HG03097 (cell line): ENCODE measurements around the gene PPFIA3.
A peak's percentile ranks its signal among the peaks of the same experiment; 100 is the strongest.

Experiments
- ATAC-seq: cut with Tn5 transposase; IDR thresholded peaks from one replicate; pipeline ENCODE4 v1.9.1; 2021; ENCODE audit not compliant: unreplicated experiment, low FRiP score

The PPFIA3 gene

DNA sequence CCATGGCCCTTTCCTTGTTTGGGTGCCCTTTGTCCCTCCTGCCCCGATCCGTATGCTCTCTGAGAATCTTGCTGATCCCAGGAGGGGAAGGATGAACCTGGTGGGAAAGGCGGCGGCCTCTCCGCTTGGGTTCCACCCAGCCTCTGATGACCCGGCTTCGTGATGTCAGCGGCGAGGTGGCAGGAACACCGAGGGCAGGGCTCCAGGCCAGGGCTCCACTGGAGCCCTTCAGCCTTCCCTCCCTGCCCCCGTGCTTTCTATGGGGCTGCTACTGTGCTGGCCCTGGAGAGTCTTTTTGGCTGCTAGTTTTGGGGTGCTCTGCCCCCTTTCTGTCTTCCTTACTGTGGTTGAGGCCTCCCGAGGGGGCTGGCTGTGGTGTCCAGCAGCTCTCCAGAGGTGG, 17.0 kb upstream of the PPFIA3 start:
- ATAC-seq = no peak

GRCh38 chr19:49103331-49104085, 15.8 kb upstream of the PPFIA3 start:
- ATAC-seq = no peak

DNA sequence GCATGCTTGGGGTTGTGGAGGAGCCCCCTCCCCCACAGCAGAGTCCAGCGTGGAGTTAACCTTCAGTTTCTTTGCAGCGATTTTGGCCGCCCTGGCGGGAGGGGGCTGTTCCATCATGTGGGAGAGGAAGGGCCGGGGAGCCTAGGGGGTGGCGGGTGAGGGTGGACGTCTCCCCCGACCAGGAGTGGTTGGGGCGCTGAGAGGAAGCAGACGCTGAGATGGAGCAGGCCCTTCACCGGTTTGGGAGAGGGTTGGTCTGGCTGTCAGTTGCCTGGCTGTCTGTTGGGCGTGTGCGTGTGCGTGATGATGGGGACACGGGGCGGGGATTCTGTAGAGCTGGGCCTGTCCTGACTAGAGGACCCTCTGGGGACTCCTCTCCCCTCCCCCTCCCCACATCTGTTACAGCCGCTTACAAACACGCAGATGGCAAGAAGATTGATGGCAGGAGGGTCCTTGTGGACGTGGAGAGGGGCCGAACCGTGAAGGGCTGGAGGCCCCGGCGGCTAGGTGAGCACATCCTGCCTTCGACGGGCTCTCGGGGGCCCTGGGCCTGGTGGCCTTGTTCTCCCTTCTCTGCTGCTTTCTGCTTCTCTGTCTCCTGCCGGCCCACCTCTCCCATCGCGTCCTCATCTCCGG, 15.0 kb upstream of the PPFIA3 start:
- no peak for ATAC-seq

- ATAC-seq = no peak
Measured at GRCh38 chr19:49106648-49107135, 12.7 kb upstream of the PPFIA3 start.

- no peak for ATAC-seq
Measured at GRCh38 chr19:49107625-49108459, 11.5 kb upstream of the PPFIA3 start.

GRCh38 chr19:49109051-49109450, 10.3 kb upstream of the PPFIA3 start:
- ATAC-seq = no peak

GRCh38 chr19:49109569-49110233, 9.6 kb upstream of the PPFIA3 start:
- no peak for ATAC-seq

GRCh38 chr19:49110567-49110966, 8.8 kb upstream of the PPFIA3 start:
- ATAC-seq = no peak

GRCh38 chr19:49111218-49111998, 7.9 kb upstream of the PPFIA3 start:
- ATAC-seq = no peak

DNA sequence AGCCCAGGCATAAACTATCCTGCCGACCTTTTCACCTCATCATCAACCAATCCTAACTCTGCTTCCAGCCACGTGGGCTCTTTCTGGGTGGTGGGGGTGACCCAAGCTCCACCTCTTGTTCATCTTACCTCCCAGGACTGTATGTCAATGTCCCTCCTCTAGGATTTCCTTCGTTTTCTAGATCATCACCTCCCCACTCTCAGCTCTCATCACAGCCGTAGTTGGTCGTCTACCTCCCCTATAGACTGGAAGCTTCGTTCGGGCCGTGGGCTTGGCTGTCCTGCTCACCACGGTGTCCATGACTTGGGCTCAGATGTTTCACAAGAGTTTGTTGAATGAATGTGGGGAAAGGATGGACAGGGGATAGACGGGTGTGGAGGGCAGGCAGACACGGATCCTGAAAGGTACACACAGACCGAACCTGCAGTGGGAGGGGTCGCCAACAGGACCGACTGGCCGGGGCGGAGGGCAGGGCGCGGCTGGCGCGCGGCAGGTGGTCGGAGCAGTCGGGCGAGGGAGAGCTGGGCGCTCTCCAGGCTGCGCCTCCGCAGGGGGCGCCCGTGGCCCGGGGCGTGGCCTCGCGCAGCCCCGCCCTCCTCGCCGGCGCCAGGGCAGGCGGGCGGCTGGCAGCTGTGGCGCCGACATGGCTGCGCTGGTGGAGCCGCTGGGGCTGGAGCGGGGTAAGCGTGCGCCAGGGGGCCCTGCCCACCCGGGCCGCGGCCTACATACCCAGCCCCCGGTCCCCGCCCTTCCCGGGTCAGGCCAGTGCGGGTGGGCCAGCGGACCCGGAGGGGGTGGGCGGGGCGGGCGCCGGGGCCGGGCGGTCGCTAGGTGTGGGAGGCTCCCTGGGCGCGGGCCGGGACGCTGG, 5.3 kb upstream of the PPFIA3 start, which contains the start of gene LIN7B:
LIN7B (plus strand) TSS at position 609 of the 868 bp plus-strand sequence; CDS start at position 644, 35 bp downstream.
- ATAC-seq = peak; percentile 56

- ATAC-seq = no peak
Measured at GRCh38 chr19:49114630-49115363, 4.5 kb upstream of the PPFIA3 start.

- no peak for ATAC-seq
Measured at GRCh38 chr19:49116544-49116943, 2.8 kb upstream of the PPFIA3 start.

DNA sequence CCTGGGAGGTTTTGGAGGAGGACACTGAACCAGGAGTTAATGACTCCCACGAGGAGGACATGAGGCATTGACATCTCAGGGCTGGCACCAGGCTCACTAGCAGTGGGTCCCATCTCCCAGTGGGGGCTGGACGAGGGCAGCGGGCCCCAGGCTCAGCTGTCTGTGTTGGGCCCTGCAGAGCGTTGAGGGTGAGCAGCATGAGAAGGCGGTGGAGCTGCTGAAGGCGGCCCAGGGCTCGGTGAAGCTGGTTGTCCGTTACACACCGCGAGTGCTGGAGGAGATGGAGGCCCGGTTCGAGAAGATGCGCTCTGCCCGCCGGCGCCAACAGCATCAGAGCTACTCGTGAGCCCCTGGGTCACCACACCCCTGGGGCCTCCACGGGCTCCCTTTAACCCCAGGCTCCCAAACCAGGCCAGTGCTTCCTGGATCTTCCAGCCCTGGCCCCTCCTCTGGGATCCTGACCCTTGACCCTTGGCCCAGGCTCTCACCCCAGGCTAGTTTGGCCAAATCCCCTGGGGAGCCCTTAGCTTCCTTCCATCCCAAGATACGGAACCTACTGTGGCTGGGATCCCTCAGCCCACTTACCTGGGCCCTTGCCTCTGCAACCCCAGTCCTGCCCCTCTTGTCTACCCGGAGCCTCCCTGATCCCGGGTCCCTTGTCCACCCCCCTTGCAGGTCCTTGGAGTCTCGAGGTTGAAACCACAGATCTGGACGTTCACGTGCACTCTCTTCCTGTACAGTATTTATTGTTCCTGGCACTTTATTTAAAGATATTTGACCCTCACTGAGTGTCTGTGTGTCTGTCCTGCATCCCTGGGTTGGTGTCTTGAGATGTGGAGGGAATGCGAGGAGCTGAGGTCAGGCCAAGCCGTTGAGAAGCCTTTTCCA, 1.4 kb upstream of the PPFIA3 start:
- no peak for ATAC-seq

DNA sequence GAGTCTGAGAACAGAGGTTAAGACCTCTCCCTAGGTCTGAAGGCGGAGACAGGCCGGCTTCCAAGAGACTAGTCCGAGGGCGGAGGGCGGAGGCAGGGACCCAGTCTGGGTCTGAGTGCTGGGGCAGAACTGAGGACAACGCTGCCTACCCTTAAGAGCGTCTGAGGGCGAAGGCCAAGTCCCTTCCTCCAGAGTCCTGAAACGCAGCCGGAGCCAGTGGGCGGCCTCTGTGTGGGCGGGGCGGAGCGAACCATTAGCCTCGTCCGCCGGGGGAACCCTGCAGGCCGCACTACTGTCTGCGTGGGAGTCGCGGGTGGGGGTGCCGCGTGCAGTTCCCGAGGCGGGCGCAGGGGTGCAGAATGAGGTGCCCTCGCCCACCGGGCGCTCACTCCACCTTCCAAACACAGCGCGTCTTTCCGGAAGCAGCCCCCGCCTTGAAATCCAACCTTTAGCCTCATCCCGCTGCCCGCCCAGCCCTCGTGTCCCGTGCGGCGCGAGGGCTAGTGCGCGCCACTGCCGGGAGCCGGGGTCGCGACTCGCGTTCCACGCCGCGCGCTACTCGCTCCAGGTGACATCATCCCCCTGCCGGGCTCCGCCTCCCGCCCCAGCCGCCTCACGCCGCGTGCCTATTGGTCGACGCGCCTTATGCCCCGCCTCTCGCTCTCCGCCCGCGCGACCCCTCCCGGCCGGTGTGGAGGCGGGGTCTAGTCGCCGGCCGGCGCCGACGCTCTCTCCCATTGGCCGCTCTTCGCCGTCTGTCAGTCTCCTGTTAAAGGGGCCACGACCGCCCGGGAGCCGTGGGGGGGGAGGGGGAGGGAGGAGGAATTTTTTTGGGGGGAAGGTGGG, 556 bp upstream of the PPFIA3 start, which contains the start of gene C19orf73:
C19orf73 (minus strand) TSS at position 579 of the 846 bp plus-strand sequence; CDS start at position 458, 121 bp downstream.
- peak; percentile 74 for ATAC-seq

DNA sequence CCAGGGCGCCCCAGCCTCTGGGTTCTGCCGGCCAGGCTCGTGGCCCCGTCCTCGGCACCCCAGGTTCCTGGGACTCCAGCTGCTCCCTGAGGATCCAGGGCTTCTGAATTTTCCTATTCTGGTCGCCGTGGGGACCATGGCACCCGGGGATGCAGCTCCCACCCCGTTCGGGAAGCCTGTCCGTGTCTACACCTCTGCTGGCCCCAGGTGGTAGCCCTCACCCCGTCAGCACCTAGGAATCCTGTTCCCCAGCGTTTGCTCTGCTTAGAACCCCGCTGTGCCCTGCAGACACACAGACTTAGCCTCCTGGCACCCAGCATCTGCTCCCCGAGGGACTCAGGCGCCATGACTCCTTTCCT, 960 bp downstream of the PPFIA3 start:
- no peak for ATAC-seq

DNA sequence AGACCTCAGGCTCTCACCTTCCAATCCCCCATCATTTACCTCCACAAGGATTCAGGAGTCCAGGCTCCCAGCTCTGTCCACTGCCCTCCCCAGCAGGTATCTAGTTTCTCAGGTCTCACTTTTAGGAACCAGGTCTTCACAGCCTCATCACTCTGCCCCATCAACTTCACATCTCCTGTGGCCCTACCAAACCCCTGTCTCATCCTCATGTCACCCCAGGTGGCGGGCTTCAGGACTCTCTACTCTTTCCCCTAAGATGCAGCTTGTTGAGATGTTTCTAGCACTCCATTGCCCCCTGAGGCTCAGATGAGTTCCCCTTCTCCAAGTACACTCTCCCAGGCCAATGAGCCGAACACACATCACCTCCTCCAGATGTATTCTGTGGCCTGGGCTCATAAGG, 1.5 kb downstream of the PPFIA3 start:
- ATAC-seq = no peak
